ENCODE results near the gene SIRT4.

GRCh38 chr12:120339256-120339655 is 37.1 kb downstream of the SIRT4 start:
- TF ChIP-seq CTCF (IDR thresholded peaks at IDR 0.05; ENCODE audit: insufficient read depth, low read depth, low read length), result no peak
- no peak for TF ChIP-seq EZH2 (IDR thresholded peaks at IDR 0.05; ENCODE audit: insufficient read depth, low read length)
